Measurements from ENCODE around the gene SLC7A8.

DNA sequence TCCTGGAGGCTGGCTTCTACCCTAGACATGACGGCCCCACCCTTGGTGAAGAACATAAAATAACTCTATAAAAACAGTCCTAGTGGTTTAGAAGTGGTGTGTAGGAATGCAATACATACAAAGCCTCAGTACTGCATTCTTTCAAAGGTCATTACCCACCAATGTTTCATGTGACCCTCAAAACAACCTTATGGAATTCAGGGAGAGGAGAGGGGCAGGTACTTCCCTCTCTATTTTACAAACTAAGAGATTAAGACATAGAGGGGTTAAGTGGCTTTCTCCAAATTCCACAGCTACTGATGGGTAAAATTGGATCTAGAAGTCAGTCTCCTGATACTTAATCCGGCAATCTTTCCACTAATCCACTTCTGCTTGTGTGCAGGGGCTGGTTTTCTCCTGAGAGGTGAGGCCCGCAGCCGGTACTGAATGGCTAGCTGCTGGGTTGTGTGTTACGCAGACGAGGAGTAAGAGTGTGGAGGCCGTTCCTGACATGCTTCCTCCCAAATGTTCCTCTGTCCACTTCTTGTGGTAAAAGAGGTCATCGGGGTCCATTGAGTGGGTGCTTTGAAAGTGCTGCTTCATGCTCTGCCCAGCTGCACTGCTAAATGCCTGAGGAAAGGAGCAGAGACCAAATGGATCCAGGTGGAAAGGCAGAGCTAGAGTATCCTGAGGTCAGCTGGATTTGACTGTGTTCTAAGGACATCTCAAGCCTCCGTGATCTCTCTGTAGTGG is 16.2 kb downstream of the SLC7A8 start:
- TF ChIP-seq CTCF (tag by site-specific recombination; IDR thresholded peaks at IDR 0.05) (no peak), ZNF23 (tag by site-specific recombination; IDR thresholded peaks at IDR 0.05; ENCODE audit: borderline replicate concordance) (no peak)
